SK-N-DZ (cell line): ENCODE results near the gene MRPS31. TPM values are rescaled to one million over a fixed set of nuclear protein-coding genes. Genes with fewer than 3 reads are reported as not detected.

Source experiments
- DNase-seq: peaks from one replicate; pipeline ENCODE4 v3.0.0-alpha.2; 2015; ENCODE audit warnings: low spot score
- polyA plus RNA-seq, 2 experiments: library from polyadenylated mRNA; depleted of rRNA; stranded (reverse); fragments of >200 nt; gene quantifications; 2 replicates each; pipeline ENCODE4 v1.2.3, GENCODE V29; 2014

The MRPS31 gene
- polyA plus RNA-seq (2014; cell fraction: cytosol; rRNA removed) = 33.4 and 43.7 TPM in 2 replicates
- 40.4 and 48.6 TPM in 2 replicates for polyA plus RNA-seq (2014; cell fraction: nucleus; rRNA removed)

DNA sequence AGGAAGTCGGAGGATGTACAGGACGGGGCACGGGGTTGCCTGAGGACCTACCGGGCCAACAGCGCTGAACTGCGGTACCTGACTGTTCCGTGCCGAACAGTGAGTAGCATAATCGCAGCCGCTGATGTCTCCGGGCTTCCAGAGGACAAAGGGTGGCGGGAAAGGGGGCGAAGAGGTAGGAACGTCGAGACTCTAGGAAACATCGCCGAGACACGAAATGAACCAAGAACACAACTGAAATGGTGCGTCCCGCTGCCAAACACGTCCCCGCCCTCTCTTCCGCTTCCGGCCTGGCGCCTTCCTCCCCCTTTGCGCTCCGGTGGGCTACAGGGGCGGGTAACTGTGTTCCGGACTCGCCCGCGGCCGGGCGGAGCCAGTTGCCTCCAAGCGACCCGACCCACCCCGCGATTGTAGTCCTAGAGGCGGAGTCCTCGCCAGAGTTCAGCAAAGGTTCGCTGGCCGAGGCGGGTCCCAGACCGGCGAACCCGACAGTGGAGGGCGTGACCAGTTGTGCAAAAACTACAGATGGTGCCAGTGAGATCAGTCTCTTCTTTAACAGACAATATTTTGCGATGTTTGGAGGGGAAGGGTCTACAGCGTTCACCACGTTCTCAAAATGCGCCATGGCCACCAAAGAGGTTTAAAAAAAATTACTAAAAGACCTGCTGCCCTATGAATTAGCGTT is at the start of gene MRPS31:
MRPS31 (minus strand) TSS at position 257 of the 685 bp plus-strand sequence; CDS start at position 203, 54 bp downstream.
- DNase-seq = peak; percentile 93

- no peak for DNase-seq
Observed at GRCh38 chr13:40819797-40820315, 48.9 kb upstream of the MRPS31 start.

- DNase-seq = no peak
Observed at GRCh38 chr13:40818926-40819325, 47.9 kb upstream of the MRPS31 start.

- DNase-seq = no peak
Observed at GRCh38 chr13:40814803-40815202, 43.8 kb upstream of the MRPS31 start.

GRCh38 chr13:40813667-40814454 is 42.9 kb upstream of the MRPS31 start:
- no peak for DNase-seq

GRCh38 chr13:40812724-40813445 is 41.9 kb upstream of the MRPS31 start:
- no peak for DNase-seq

DNA sequence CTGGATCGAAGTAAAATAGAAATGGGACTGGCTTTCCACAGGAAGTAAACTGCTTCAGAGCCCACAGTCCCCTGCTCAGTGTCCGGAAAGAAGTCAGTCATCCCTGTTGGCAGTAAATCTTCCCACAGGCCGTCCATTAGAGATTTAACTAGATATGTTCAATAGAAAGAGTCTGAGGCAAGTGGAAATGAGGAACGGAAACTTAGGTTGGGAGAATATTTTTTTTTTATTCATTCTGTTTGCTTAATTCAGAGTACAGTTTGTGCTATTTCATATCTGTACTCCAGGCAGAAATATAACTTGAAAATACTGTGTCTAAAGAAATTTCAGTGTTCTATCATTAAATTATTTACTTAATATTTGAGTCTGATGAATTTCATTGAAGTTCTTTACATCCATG is 41.1 kb upstream of the MRPS31 start:
- no peak for DNase-seq

DNA sequence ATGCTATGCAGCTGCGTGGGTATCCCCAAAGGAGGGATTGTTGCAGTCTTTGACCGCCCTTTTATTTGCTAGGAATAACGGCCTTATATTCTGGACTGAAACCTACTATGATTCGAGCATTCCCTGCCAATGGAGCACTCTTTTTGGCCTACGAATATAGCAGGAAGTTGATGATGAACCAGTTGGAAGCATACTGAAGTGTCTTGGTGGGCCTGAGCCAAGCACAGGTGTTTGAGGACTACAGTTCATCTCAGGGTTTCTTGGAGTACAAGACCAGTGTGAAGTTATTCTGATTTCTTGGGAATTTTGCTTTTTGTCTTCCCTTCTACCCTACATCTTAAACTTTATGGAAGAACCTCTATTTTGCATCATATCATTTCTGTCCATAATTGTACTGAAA is 38.5 kb upstream of the MRPS31 start:
- no peak for DNase-seq

DNA sequence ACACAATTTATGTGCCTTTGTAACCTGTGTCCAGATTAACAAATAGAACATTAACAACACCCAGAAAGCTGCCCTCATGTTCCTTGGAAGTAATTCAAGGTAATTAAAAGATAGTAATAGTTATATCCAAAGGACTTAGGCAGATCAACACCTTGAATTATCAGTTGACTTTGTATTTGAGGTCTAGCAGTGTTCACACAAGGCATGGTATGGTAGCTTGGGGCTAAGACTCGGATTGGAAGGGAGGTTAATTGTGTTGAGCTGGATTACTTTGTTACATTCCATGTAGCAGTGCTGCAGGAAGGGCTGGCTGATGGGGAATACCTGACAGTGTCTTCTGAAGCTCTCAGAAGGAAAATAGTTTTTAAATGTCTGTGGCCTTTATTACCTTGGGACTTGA is 35.3 kb upstream of the MRPS31 start:
- DNase-seq = no peak

GRCh38 chr13:40803316-40803715 is 32.3 kb upstream of the MRPS31 start:
- DNase-seq = no peak

- no peak for DNase-seq
Observed at GRCh38 chr13:40801255-40802217, 30.5 kb upstream of the MRPS31 start.

GRCh38 chr13:40800559-40800958 is 29.6 kb upstream of the MRPS31 start:
- no peak for DNase-seq

GRCh38 chr13:40799508-40799907 is 28.5 kb upstream of the MRPS31 start:
- no peak for DNase-seq

DNA sequence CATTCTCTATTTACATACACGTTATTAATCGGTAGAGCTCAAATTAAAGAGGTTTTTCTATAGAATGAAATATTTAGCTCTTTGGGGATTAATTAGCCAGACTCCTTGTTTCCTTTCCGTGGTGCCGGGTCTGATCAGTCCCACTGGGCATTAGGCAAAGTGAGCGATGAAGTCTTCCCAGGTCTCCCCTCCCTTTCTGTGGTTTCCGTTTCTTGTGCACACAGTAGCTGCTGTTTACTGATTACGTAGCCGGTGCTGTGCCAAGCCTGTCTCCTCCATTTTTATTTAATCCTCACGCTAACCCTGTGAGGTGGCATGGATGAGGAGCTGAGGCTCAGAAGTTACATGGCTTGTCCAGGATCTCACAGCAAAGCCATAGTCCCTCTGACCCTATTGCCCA is 27.4 kb upstream of the MRPS31 start:
- no peak for DNase-seq

DNA sequence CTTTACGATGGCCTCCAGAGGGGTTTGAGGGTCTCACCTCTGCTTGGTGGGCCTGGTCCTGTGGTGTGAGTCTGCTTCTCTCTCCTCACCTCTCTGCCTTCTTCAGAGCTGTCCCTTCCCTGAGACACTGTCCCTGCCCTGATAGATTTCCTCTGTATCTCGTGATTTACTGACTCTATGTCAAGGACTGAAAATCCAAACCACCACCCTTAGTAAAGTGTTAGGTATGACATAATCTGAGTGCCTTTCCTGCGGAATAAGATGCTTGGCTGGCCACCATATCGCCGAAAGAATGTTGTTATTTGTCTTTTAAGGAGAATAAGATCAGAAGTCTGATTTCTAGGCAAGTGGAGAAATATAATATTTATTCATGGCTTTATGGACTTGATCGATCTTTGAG is 25.7 kb upstream of the MRPS31 start:
- DNase-seq = no peak

DNA sequence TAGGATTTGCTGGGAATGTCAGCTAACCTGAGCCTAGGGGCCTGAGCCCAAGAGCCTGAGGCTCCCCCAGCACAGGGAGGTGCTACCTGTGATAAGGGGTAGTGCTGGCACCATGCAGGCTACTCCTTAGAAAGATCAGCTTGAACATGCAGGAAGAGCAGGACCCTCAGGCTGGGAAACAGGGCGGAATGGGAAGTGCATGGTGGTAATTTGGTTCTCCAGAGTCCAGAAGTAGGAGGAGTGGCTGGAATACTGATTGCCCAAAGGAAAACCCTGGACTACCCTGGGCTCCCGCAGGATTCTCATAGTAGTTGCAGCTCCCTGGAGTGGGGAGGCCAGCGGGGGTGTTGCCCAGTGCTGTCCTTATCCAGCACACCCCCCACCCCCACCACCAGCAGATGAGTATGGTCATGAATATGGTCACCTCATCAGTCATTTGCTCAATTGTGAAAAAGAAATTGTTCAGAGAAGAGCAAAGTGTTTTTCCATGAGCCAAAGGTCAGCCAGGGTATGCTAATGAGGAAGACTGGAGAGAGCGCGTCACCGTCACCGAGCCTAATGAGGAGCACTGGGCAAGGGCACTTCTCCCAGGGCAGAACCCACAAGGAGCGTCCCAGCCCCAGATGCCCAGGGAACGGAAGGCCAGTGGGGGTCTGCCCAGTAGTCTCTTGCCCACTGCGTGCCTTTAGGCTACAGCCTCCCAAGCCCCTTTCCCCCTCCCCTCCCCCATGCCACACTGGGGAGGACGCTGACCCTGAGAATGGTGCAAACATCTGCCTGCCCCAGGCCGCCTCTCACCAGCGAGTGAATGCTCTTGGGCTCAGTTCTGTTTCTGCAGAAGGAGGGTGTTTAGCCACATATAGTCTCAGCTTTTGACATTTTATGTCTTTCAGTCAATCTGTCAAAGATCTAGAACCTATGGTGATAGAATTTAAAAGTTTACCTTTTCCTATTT is 23.7 kb upstream of the MRPS31 start:
- DNase-seq = no peak

GRCh38 chr13:40793339-40793738 is 22.3 kb upstream of the MRPS31 start:
- DNase-seq = no peak

DNA sequence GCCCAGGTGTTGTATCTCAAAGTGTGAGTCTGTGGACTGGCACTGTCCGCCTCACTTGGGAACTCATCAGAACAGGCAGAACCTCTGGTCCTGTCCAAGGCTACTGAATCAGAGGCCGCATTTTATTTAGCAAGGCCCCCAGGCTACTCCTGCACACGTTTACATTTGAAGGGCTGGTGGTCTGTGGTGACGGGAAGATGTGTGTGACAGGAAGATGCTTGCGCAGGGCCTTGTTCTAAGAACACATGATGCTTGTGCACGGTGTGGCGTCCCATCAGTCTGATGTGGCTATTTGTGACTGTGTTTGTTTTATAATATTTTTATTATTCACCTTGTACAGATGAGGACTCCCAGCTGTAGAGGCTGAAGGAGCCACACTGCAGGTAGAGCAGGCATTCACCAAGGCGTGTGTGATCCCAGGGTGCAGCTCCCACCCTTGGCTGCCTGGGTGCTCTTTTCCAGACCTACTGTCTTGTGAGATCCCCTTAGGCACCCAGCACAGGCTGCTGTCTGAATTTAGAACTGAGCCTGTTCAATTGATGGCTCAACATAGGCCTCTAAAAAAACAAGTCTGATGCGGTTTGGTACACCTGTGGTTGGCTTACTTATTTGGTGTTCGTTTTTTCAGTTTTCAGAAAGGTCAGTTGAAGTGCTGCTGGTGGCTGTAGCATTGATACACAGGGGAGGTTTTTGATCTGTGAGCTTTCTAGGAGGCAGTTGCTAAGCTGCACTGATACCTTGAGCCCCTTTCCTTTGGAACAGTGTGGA is 21.5 kb upstream of the MRPS31 start:
- no peak for DNase-seq

DNA sequence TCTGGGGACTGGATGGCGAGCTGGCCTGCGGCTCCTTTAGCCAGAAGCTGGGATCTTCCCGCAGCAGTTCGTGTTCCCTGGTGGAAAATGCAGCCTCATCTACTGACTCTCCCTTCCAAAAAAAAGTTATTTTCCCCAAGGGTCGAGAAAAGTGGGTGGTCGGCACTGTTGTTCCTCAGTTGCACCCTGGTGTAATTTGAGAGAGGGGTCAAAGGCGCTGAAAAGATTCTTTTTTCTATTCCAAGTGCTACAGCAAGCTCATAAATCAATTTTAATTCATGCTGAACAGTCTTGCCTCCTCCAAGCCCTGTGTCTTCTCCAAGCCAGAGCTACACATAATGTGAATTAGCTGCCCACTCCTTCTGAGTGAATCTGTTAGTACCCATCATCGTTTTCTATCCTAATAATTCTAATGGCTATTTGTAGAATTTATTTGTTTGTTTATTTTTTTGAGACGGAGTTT is 19.2 kb upstream of the MRPS31 start:
- peak; percentile 47 for DNase-seq
